Measurements from ENCODE around the gene ACTR5. TPM values are rescaled to one million over a fixed set of nuclear protein-coding genes. Genes with fewer than 3 reads are reported as not detected.

The ACTR5 gene
- total RNA-seq, 1 experiment from 2014 or later = 9.8 TPM

- TF ChIP-seq ZNF425 (CRISPR knock-in tag; conservative IDR thresholded peaks at IDR 0.05) (no peak), FOXP1 (CRISPR knock-in tag; IDR thresholded peaks at IDR 0.05; ENCODE audit: borderline replicate concordance) (no peak), ZNF416 (CRISPR knock-in tag; IDR thresholded peaks at IDR 0.05) (no peak), SP1 (CRISPR knock-in tag; conservative IDR thresholded peaks at IDR 0.05) (no peak), NFATC4 (CRISPR knock-in tag; IDR thresholded peaks at IDR 0.05) (no peak), IRF1 (CRISPR knock-in tag; IDR thresholded peaks at IDR 0.05) (no peak), FOXJ3 (CRISPR knock-in tag; IDR thresholded peaks at IDR 0.05; ENCODE audit: borderline replicate concordance) (no peak), ZNF671 (CRISPR knock-in tag; IDR thresholded peaks at IDR 0.05) (no peak), FOXP4 (CRISPR knock-in tag; IDR thresholded peaks at IDR 0.05) (no peak), NR2C2 (CRISPR knock-in tag; IDR thresholded peaks at IDR 0.05) (no peak)
These were observed 6.7 kb downstream of the ACTR5 start (continued) for GRCh38 chr20:38754924-38755323.

- ChIA-PET CTCF (interaction anchor here (1.0 kb wide), 1 partner anchor 35 kb away, joined by 3 read pairs; no protein-coding TSS in a partner anchor), POLR2A (no interaction called here)
- Mint-ChIP-seq H3K9me3 (no peaks in the 10 kb centered on the region), H3K27ac (no peak overlapping the region), H3K4me3 (no peak overlapping the region), H3K27me3 (ENCODE audit: low read depth) (no peaks in the 10 kb centered on the region), H3K4me1 (0 out of 2 replicates have a peak, but pooled peaks cover 6% of the 10 kb centered on the region), H3K36me3 (peaks cover 51% of the 10 kb centered on the region)
- no peak for TF ChIP-seq ZNF423 (CRISPR knock-in tag; IDR thresholded peaks at IDR 0.05)
- no peak for TF ChIP-seq ARID4B (CRISPR knock-in tag; IDR thresholded peaks at IDR 0.05; ENCODE audit: borderline replicate concordance)
- TF ChIP-seq TEAD4 (CRISPR knock-in tag; IDR thresholded peaks at IDR 0.05) = no peak
- no peak for TF ChIP-seq ZBTB21 (CRISPR knock-in tag; IDR thresholded peaks at IDR 0.05; ENCODE audit: borderline replicate concordance)
- no peak for TF ChIP-seq ZSCAN18 (CRISPR knock-in tag; IDR thresholded peaks at IDR 0.05)
- no peak for TF ChIP-seq E2F1 (CRISPR knock-in tag; IDR thresholded peaks at IDR 0.05)
- no peak for TF ChIP-seq NFE2L1 (CRISPR knock-in tag; IDR thresholded peaks at IDR 0.05)
- ATAC-seq (no peak), DNase-seq (ENCODE audit: low spot score) (no peak)
These were observed 7.2 kb downstream of the ACTR5 start for GRCh38 chr20:38755324-38755910.
